ENCODE data around the gene YEATS4.
A peak's percentile ranks its signal among the peaks of the same experiment; 100 is the strongest.
"Not testable (repeated sequence)": the region's sequence is repeated elsewhere in the genome, so short reads cannot be mapped to it uniquely, and the experiment has no call there.

YEATS4 gene

DNA sequence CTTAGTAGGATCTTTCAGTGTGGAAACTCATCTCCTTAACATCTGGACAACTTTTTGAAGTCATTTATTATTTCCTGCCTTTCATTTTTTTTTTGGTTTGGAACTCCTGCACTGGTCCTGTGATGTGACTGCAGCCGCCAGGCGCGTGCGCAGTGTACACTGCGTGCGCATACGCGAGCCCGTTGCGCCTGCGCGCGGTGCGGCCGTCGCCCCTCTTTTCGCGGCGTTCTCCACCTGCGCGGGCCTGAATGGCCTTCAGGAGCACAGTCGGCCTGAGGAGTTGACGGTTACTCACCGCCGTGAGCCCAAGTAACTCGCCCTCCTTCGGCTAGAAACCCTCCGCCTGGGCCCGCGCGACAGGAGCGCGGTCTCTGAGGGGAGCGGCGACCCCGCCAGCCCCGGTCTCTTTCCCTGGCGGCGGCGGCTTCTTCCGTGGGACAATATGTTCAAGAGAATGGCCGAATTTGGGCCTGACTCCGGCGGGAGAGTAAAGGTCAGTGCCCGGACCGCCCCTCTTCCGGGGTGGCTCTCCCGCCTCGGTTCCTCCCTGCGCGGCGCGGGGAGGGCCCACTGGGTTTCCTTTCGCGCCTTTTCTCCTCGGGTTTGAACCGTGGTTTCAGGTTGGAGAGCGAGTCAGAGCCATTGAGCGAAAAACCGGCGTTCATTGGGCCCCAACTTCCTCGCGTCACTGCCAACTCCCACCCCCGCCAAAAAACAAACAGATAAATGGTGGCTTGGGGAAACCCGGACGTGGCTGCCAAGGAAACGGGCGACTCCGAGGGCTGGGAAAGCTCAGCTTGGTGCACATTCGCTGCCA lies at the start of gene YEATS4:
YEATS4 (plus strand) TSS at position 213 of the 817 bp plus-strand sequence; CDS start at position 443, 230 bp downstream.
- peak; percentile 6 to 86 (median 72) for DNase-seq

DNA sequence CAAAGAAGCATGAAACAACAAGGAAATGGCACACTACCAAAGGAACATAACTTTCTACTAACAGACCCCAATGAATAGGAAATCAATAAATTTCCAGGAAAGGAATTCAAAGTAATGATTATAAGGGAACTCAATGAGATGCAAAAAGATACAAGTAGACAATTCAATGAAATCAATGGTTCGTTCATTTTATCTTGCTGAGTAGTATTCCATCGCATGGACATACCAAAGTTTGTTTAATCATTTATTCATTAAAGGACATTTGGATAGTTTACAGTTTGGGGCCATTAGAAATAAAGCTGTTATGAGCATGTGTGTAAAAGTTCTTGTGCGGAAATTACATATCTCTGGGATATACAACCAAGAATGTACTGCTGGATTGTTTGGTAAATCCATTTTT lies 46.3 kb upstream of the YEATS4 start:
- DNase-seq, result no peak

DNA sequence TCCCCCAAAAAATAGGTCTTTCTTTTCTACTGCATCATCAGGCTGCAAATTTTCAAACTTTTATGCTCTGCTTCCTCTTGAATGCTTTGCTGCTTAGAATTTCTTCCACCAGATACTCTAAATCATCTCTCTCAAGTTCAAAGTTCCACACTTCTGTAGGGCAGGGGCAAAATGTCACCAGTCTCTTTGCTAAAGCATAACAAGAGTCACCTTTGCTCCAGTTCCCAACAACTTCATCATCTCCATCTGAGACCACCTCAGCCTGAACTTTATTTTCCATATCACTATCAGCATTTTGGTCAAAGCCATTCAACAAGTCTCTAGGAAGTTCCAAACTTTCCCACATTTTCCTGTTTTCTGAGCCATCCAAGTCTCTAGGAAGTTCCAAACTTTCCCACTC lies 42.8 kb upstream of the YEATS4 start:
- not testable (repeated sequence) for DNase-seq

DNA sequence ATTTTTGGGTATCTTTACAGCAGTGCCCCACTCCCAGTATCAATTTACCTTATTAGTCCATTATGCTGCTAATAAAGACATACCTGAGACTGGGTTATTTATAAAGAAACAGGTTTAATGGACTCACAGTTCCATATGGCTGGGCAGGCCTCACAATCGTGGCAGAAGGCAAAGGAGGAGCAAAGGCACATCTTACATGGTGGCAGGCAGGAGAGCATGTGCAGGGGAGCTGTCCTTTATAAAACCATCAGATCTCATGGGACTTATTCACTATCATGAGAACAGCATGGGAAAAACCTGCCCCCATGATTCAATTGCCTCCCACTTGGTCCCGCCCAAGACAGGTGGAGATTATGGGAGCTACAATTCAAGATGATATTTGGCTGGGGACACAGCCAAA lies 42.3 kb upstream of the YEATS4 start:
- DNase-seq, result not testable (repeated sequence)

DNA sequence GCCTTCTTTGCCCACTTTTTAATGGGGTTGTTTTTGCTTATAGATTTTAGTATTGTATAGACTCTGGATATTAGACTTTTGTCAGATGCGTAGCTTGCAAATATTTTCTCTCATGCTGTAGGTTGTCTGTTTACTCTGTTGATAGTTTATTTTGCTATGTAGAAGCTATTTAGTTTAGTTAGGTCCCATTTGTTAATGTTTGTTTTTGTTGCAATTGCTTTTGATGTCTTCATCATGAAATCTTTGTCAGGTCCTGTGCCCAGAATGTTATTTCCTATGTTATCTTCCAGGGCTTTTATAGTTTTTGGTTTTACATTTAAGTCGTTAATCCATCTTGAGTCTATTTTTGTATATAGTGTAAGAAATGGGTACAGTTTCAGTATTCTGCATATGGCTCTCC lies 41.3 kb upstream of the YEATS4 start:
- DNase-seq, result no peak

DNA sequence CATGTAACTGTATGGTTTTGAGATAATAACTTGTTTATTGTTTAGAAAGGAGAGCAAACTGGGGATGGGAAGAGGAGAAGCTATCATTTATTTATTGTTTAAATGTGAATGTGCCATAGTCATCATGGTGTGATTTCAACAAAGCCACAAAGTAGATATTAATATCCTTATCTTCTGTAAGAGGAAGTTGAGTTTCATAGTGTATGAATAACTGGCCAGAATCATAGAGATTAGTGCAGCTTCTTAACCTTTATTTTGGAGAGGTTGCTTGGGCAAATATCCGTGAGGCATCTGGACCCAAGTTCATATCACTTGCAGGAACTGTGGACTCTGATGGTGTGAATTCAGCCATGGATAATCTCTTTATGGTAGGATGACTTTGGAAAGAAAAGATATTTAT lies 38.2 kb upstream of the YEATS4 start:
- DNase-seq, result no peak

DNA sequence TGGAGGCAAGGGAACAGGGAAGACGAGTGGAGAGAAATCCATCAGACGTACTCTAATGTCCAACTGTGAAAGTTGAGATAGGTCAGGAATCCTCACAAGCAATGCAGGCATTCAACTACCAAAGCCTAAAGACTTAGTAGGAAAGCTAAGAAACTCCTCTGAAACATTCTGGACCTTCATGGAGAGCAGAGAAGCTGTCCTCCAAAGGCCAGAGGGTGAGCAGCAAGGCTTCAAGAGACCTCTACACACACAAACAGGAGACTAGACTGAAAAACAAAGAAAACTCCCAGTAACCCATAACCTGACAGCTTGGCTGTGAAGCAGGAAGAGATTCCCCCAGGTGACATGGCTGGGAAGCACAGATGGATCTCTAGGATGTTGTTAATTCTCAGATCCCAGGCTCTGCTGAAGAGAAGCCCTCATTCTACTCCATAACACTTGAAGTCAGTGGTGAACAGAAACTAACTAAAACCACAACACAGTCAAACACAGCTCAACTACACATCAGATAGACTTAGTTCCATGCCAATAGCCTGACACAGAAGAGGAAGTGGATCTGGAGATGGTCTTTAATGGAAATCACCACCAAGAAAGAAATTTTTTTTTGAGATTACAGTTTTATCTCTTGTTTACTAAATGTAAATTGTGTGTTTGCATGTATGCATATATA lies 34.6 kb upstream of the YEATS4 start:
- no peak for DNase-seq

DNA sequence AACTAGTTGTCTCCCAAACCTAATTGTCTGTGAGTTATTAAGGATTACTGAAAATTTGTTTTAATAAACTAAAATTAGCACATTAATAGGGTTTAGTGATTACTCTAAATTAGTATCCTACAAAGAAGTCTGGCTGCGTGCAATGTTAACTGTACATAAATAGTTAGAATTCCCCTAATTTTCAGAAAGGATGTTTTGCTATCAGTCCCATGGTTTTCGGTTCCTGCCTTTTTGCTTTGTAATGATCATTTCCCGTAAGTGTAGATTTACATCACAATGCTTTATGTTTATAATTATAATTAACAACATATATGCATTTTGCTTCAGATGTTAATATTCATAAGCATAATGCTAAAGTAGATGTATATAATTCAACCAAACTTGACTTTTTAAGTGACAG lies 31.1 kb upstream of the YEATS4 start:
- no peak for DNase-seq

DNA sequence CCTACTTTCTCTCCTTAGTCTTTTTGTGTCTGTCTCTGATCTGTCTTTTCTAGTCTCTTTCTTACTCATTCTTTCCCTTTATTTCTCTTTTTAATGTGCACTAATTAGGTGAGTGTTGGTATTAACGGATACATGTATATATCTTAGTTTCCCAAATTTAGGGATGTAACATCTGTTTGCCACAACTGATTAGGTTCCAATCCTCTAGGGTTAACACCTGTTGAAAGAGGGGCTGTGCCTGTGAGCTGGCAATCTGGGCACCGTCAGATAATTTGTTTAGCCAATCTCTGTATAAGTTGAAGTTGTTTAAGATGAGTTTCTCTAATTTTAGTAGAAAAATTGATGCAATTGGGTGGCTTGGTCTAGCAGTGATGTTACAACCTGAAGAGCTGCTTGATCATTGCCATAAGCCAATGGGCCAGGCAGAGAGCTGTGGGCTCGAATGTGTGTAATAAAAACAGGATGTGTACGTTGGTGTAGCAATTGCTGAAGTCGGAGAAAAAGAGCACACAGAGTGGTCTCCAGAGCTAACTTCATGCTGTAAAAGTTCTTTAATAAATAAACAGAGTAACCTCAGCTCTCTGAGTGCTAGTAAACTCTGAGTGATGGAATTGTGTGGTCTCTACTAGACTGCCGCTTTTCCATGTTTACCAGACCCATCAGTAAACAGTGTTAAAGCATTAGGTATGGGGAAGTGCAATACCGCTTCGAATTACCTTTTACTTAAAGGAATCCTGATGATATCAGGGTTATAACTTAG lies 29.7 kb upstream of the YEATS4 start:
- DNase-seq, result no peak

DNA sequence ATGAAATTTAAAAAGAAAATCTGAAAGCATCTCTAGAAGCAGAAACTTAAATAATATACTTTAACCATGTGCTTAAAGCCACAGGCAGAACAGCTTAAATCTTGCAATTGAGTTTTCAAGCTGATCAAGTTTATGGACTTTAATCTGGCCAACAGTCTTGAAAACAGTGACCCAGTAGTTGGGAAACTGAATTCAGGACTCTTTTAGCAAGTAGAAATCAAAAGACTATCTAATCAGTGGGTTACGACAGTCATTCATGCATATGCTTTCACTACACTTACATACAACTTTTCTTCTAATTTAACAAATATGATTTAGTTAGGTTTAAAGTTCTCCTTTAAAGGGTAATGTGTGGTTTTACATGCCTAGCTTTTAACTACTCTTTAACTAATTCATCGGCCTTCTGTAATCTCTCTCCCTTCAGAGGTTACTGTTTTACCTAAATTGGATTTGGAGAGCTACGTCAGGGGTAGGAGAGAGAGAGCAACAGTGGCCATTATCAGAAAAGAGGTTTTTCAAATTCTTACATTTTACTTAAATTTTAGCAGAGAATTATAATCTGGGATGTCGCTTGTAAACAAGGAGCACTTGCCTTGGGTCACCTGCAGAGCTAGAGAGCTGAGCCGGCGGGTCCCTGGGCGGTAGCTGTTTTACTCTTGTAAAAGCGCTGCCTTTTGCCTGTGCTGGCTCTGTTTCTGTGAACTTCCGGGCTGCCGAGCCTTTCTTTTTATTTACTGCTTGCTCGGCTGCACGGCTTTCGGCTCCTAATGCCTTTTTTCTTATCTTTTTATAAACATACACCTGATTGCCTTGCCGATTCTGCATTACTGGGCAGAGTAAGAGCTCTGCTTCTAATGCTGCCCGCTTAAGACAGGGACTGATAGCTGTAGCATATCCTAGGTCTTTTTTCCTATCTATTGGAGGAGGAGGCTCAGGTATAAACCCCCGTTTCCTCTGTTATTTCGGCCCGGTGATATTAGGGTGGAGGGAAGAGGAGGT lies 28.8 kb upstream of the YEATS4 start:
- DNase-seq, result peak in 3 of 56 donors; percentile 6 to 12 (median 11)

DNA sequence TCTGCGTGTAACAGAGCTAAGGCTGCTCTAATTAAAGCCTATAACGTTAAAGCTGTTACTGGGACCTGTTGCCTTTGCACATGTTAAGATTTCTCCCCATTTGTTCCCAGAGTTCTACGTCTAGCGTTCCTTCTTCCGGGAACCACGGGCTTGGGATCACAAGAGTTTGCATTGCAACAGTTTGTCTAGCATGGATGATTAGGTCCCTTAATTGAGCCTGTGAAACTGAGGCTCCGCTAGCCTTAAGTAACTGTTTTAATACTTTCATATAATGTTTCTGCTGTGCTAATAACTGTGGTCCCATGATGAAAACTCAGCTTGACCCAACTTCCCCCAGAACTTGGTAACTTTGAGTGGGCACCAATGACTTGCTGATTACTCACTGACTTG lies 28.0 kb upstream of the YEATS4 start:
- DNase-seq, result no peak

DNA sequence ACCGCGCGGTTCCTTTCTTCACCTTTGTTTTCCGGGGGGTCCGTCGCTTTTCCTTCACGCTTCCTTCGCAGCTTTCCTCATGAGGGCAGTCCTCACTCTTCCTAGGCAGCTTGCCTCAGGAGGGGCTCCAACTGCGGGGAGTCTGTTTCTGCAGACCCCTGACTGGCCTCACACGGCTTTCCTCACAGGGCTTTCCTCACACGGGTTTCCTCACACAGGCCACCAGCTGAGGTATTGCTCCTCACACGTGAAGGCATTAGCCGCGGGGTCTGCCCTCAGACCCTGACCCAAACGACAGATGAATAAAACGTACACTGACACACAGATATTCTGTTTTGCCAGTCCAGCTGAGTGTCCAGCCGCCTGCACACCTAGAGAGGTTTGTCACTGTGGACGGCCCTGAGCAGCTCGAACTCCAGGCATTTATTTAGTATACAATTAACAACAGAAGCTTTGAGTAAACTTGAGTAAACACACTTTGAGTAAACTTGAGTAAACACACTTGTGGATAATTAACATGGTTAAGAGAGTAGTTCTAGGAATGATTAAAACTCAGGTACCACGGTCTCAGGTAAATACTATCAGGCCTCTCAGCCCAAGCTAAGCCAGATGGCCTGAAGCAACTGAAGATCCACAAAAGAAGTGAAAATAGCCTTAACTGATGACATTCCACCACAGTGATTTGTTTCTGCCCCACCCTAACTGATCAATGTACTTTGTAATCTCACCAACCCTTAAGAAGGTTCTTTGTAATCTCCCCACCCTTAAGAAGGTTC lies 27.4 kb upstream of the YEATS4 start:
- no peak for DNase-seq

DNA sequence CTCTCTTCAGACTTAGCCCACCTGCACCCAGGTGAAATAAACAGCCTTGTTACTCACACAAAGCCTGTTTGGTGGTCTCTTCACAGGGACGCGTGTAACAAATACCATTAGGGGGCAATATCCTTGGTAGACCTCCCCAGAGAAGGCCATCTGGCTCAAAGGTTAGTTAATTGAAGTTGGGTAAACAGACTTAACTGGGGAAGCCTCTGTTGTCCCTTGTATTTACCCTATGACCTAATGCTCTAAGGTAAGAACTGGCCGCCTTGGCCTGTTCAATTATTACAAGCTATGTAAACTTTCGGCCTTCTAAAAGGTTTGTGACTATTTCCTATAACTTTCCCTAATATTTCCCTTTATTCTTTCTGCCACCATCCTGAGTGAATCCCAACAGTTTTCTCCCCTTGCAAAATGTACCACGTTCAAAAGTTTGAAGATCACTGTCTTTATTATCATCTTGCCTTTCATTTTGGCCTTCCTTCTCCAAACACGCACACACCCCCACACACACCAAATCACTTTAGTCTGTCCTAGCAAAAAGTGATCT lies 26.7 kb upstream of the YEATS4 start:
- no peak for DNase-seq

DNA sequence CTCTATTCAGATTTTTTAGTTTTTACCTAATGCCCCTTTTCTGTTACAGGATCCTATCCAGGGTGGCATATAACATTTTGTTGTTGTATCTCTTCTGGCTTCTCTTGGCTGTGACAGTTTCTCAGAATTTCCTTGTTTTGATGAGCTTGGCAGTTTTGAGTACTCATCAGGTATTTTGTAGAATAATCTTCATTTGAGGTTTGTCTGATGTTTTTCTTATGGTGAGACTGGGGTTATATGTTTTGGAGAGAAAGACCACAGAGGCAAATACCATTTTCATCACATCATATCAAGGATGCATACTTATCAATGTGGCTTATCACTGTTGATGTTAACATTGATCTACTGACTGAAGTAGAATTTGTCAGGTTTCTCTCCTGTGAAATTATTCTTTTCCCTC lies 25.4 kb upstream of the YEATS4 start:
- DNase-seq, result no peak

DNA sequence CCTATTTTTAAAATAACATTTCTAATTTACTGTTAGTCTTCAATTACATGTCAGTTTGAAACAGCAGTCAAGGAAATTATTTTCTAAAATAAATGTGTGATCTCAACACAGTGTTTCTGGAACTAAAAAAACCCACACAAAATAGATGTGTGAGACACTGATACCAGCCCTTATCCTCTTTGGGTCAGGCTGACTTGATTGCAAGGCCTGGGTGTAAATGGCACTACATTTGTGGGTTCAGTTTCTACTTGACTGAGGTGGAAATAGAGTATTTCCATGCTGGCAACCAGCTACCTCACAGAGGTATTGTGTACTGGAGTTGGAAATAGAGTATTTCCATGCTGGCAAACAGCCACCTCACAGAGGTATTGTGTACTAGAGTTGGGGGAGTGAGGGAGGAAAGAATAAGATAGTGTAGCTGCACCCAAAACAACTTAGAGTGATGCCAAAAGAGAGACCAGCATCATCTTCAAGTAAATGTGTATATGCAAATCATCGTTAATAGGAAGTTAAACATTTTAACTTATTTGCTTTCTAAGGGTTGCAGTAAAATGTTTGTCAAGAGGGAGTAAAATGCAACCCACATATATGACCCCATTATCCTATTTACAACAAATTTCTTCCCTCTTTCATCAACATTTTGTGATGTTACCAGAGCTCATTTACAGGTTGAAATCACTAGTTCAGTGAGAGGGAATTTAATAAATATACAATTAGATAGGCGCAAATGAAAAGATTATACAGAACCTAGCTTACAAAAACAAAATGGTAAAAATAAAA lies 22.0 kb upstream of the YEATS4 start:
- DNase-seq, result no peak

DNA sequence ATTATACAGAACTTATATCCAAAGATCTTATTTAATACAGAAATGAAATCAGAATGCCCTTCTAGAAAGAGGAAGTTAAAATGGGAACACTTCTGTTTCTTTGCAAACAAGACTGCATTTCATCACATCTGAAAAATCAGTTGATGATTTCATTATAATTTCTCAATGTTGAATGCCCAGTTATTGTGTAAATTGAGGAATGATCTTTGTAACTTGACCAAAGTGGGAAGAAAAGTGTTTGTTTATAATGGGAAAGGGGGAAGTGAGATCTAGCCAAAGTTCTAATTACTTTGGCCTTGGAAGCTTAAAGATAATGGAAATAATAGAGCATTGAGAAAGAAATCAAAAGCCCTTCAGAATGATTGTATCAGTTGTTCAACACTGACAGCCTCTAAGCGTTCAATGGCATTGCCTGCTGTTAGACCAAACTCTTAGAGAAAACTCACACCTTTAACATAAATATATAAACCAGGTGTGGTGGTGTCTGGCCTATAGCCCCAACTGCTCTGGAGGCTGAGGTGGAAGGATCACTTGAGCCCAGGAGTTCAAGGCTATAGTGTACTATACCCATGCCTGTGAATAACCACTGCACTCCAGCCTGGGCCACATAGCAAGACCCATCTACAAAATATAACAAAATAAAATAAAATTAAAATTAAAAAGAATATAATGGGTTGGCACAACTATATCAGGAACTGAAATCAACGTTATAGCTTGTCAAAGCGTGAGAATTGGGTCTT lies 21.3 kb upstream of the YEATS4 start:
- no peak for DNase-seq

DNA sequence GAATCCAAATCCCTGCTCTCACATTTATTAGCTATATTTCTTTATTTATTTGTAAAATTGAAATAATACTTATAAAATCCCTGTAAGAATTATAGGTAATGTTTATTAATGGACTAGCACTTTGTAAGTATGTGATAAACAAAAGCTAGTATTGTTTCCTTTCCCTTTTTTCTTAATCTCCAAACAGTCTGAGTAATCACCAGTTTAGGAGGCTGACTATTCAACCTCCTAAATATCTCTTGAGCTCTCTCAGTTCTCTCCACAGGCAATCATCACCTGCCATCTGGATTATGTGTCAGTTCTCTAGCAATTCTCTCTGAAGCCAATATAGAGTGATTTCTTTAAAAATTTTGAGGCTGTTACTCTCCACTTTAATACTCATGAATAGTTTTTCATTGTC lies 20.6 kb upstream of the YEATS4 start:
- no peak for DNase-seq

DNA sequence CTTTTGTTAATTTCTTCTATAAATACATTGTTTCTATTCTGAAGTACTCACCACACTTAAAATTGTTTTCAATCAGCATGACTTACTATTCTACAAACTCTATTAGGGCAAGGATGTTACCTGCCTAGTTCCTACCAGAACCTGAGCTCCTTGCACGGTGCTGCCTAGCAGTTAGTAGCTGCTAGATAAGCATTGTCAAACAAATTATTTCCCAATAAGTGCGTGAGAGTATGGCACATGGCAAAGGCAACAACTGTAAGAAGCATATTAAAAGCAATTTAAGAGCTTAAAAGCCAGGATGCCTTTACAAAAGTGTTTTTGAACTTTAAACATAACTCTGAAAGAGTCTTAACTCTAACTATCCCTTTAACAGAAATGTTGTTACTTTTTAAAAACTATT lies 19.5 kb upstream of the YEATS4 start:
- no peak for DNase-seq

Data from amygdala (tissue), 56 donors.